GM15510 (cell line): ENCODE data around the gene METAP1D.

Source experiments
- POLR2A ChIP-seq: IDR thresholded peaks from 3 replicates; pipeline ENCODE4 v1.6.1; 2011; ENCODE audit warnings: borderline replicate concordance; ENCODE audit not compliant: insufficient read length; ENCODE audit errors: extremely low read depth

METAP1D gene

GRCh38 chr2:172095905-172096625 is 96.3 kb downstream of the METAP1D start:
- no peak for TF ChIP-seq POLR2A

- no peak for TF ChIP-seq POLR2A
Measured at GRCh38 chr2:172096626-172097547, 97.1 kb downstream of the METAP1D start.

GRCh38 chr2:172097557-172098131 is 97.9 kb downstream of the METAP1D start:
- no peak for TF ChIP-seq POLR2A

GRCh38 chr2:172098287-172098649 is 98.5 kb downstream of the METAP1D start:
- no peak for TF ChIP-seq POLR2A

- no peak for TF ChIP-seq POLR2A
Measured at GRCh38 chr2:172098650-172099471, 99.1 kb downstream of the METAP1D start.

GRCh38 chr2:172099472-172100079 is 99.8 kb downstream of the METAP1D start:
- no peak for TF ChIP-seq POLR2A

- TF ChIP-seq POLR2A: no peak
Measured at GRCh38 chr2:172100080-172100934, 100.6 kb downstream of the METAP1D start.

GRCh38 chr2:172100935-172101820 is 101.4 kb downstream of the METAP1D start:
- no peak for TF ChIP-seq POLR2A

GRCh38 chr2:172101821-172102390 is 102.2 kb downstream of the METAP1D start:
- no peak for TF ChIP-seq POLR2A

- peak; percentile 27 for TF ChIP-seq POLR2A
Measured at GRCh38 chr2:172102391-172103359, 102.9 kb downstream of the METAP1D start, which contains the start of gene DLX2. Gene DLX2, minus strand, starts transcription at chr2:172102900. Its CDS starts 362 bp downstream, at chr2:172102538.
